Upper lobe of right lung (tissue), 1 donor: ENCODE measurements around the gene KRT26. TPM values are rescaled to one million over a fixed set of nuclear protein-coding genes. Genes with fewer than 3 reads are reported as not detected.

Experiments
- ATAC-seq: fragments of 200-7000 bp; cut with Tn5 transposase; one replicate; pipeline ENCODE4 v1.9.1; 2020; ENCODE audit warnings: mild to moderate bottlenecking, moderate library complexity
- DNase-seq: peaks from one replicate; pipeline ENCODE4 v3.0.0-alpha.2; 2020
- H3K27ac ChIP-seq: fragments of 200-600 bp; one replicate; pipeline ENCODE4 v1.8.0; 2022
- H3K27me3 ChIP-seq: fragments of 200-600 bp; one replicate; pipeline ENCODE4 v1.8.0; 2022; ENCODE audit warnings: mild to moderate bottlenecking
- H3K36me3 ChIP-seq: fragments of 200-600 bp; one replicate; pipeline ENCODE4 v1.8.0; 2022
- H3K4me1 ChIP-seq: fragments of 200-600 bp; one replicate; pipeline ENCODE4 v1.8.0; 2022
- H3K4me3 ChIP-seq: fragments of 200-600 bp; one replicate; pipeline ENCODE4 v1.8.0; 2022; ENCODE audit warnings: mild to moderate bottlenecking
- H3K9me3 ChIP-seq: fragments of 200-600 bp; one replicate; pipeline ENCODE4 v1.8.0; 2022
- intact Hi-C: fragments of 100-400 bp; cut with DNase I; formaldehyde crosslinking; loops from one replicate; pipeline ENCODE4 v1.11.0; 2022
- total RNA-seq: library from RNA; stranded (reverse); fragmentation: NEBNext Ultra II Directional; extraction: Animal tissue kit (Norgen Biotek cat#: 25700); gene quantifications from one replicate; pipeline ENCODE4 v1.2.1, GENCODE V29; 2021
- TF ChIP-seq, protein P1 (sequence below): fragments of 200-600 bp; IDR thresholded peaks from one replicate; pipeline ENCODE4 v1.8.0; 2022; ENCODE audit warnings: antibody characterized with exemption
- donor health status: DM: no; HTN: yes; CAD: no; lungs with severe emphysema.

Gene KRT26
- total RNA-seq, 1 donor from 2014 or later = not detected

DNA sequence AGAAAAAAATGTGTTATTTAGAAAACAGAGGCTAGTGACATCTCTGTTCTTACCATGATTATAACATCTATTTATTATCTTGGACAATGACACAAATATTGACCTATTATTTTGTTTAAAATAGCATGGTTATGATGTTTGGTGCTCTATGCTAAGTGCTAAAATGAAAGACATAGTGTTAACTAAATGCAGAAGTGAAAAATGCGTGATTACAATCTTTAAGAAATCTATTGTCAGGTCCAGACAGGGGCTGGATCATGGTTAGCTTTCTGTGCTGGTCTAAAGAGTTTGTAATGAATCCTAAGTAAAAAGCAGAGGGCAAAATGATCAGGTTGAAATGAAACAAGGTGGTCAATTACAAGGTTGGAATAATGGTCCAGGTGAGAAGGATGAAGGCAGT lies 28.4 kb upstream of the KRT26 start:
- peaks cover 49% of the 10 kb centered on the region for H3K27me3 ChIP-seq
- no peaks in the 10 kb centered on the region for H3K36me3 ChIP-seq
- ATAC-seq (no peak), DNase-seq (no peak)
- TF ChIP-seq, protein P1, sequence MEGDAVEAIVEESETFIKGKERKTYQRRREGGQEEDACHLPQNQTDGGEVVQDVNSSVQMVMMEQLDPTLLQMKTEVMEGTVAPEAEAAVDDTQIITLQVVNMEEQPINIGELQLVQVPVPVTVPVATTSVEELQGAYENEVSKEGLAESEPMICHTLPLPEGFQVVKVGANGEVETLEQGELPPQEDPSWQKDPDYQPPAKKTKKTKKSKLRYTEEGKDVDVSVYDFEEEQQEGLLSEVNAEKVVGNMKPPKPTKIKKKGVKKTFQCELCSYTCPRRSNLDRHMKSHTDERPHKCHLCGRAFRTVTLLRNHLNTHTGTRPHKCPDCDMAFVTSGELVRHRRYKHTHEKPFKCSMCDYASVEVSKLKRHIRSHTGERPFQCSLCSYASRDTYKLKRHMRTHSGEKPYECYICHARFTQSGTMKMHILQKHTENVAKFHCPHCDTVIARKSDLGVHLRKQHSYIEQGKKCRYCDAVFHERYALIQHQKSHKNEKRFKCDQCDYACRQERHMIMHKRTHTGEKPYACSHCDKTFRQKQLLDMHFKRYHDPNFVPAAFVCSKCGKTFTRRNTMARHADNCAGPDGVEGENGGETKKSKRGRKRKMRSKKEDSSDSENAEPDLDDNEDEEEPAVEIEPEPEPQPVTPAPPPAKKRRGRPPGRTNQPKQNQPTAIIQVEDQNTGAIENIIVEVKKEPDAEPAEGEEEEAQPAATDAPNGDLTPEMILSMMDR = no peak
- H3K4me1 ChIP-seq = no peaks in the 10 kb centered on the region
- intact Hi-C loops = no loop called here
- H3K9me3 ChIP-seq = no peaks in the 10 kb centered on the region
- no peak overlapping the region for H3K27ac ChIP-seq
- H3K4me3 ChIP-seq = no peak overlapping the region

DNA sequence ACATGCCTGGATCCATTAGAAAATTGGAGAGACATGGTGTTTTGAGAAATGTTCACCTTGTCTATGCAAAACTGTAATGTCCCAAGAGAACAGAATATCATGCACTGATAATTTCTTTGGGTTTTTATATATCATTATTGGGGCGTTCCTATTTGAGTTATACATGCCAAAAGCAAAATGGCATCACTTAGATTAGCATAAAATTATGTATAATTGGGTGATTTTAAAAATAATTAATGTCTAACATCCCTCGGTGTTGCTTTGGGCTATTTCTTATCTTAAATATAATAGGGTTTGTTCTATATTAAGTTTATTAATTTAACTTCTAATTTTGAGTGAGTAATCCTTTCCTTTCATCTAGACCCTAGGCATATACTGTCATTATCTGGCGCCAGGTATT lies 27.9 kb upstream of the KRT26 start, which contains the start of gene KRT28:
KRT28 (minus strand) TSS at position 101 of the 400 bp plus-strand sequence; CDS start at position 35, 66 bp downstream.
- H3K27me3 ChIP-seq = peaks cover 44% of the 10 kb centered on the region
- DNase-seq (no peak), ATAC-seq (no peak)
- H3K36me3 ChIP-seq = no peaks in the 10 kb centered on the region
- no peak within 1 kb of the TSS for H3K4me3 ChIP-seq
- intact Hi-C loops = no loop called here
- TF ChIP-seq, protein P1 = no peak
- H3K4me1 ChIP-seq = no peaks in the 10 kb centered on the region
- no peak within 1 kb of the TSS for H3K27ac ChIP-seq
- no peaks in the 10 kb centered on the region for H3K9me3 ChIP-seq

GRCh38 chr17:40796846-40797245 lies 24.8 kb upstream of the KRT26 start:
- DNase-seq (no peak), ATAC-seq (no peak)
- peaks cover 39% of the 10 kb centered on the region for H3K27me3 ChIP-seq
- H3K36me3 ChIP-seq = no peaks in the 10 kb centered on the region
- H3K4me3 ChIP-seq = no peak overlapping the region
- H3K27ac ChIP-seq = no peak overlapping the region
- no peaks in the 10 kb centered on the region for H3K9me3 ChIP-seq
- intact Hi-C loops = no loop called here
- no peaks in the 10 kb centered on the region for H3K4me1 ChIP-seq
- TF ChIP-seq, protein P1 = no peak

DNA sequence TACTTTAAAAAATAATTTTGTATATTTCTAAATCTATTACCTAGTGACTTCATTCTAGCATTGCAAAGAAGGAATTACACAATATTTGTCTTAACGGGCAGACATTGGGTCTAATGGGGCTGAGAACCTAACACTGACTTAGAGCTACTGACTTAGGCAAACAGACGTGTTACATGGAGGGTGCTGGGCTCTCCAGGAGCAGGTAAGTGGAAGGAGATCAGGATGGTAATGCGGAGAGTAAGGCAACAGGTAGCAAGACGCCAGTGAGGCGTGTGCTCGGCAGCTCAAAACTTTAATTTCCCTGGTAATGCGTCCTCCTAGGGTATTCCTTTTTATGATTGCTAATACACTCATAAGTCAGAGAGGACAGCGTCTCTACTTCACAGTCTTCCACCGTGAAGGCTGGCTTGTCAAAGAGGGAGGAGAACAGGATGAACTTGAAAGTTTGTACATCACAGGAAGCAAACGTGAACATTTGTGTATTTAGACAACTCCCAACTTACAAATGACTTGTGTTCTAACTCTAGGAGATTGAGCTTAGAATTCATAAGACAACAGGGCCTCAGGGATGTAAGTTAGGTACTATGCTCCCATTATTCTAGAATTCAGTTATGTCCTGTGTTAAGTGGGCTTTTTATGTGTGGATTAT lies 23.1 kb upstream of the KRT26 start:
- intact Hi-C loops = no loop called here
- TF ChIP-seq, protein P1 = no peak
- DNase-seq = no peak
- no peak overlapping the region for H3K4me3 ChIP-seq
- ATAC-seq = peak; percentile 77
- no peak overlapping the region for H3K27ac ChIP-seq
- H3K27me3 ChIP-seq = peaks cover 26% of the 10 kb centered on the region
- no peaks in the 10 kb centered on the region for H3K9me3 ChIP-seq
- no peaks in the 10 kb centered on the region for H3K4me1 ChIP-seq
- H3K36me3 ChIP-seq = no peaks in the 10 kb centered on the region

DNA sequence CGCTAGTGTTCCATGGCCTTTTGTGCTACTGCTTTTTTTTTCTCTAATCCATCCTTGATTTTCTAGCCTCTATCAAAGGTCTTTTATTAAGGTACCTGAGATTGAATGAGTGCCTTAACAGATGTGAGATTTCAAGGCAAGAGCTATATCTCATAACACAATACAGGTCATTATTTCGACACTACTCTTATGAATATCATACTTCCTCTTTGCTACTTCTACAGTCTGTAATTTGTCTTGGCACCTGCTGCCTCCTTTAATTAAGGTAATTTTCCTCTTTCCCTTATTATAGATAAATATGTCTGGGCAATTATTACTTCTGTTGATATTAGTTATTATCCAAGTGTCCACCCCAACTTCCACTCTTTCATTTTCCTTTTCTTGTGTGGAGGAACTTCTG lies 22.5 kb upstream of the KRT26 start:
- Histone ChIP-seq H3K9me3 (no peaks in the 10 kb centered on the region), H3K27me3 (peaks cover 19% of the 10 kb centered on the region), H3K27ac (no peak overlapping the region), H3K4me1 (no peaks in the 10 kb centered on the region), H3K36me3 (no peaks in the 10 kb centered on the region), H3K4me3 (no peak overlapping the region)
- DNase-seq (no peak), ATAC-seq (no peak)
- TF ChIP-seq, protein P1 = no peak
- intact Hi-C loops = no loop called here
